ENCODE results near the gene PLOD1. TPM values are rescaled to one million over a fixed set of nuclear protein-coding genes. Genes with fewer than 3 reads are reported as not detected.
A peak's percentile ranks its signal among the peaks of the same experiment; 100 is the strongest.

PLOD1 gene
- total and polyA plus RNA-seq, 12 donors, result 37.1 to 133 (median 79.9) TPM

- intact Hi-C loops (cut with DNase I), result no loop called here
- no peaks in the 10 kb centered on the region for H3K9me3 ChIP-seq (replicated peaks in 1 of 3)
- no peak overlapping the region for H3K27ac ChIP-seq
- 84 to 91% (median 87%) methylated on average over 3 of the region's 3 CpGs for WGBS, 4 donors
- no peak for TF ChIP-seq POLR2A (IDR thresholded peaks at IDR 0.05)
- TF ChIP-seq CTCF (IDR thresholded peaks at IDR 0.05), result no peak
- no peak overlapping the region for H3K4me3 ChIP-seq
- H3K27me3 ChIP-seq, result no peaks in the 10 kb centered on the region
- DNase-seq, result no peak
- peaks cover 0 to 19% of the 10 kb centered on the region in 2 donors for H3K36me3 ChIP-seq (replicated peaks in 1 of 2)
- no peaks in the 10 kb centered on the region for H3K4me1 ChIP-seq (replicated peaks in 1 of 2)
Measured at GRCh38 chr1:11946647-11947046, 12.1 kb downstream of the PLOD1 start.

- Histone ChIP-seq H3K4me3 (no peak overlapping the region), H3K27ac (no peak overlapping the region), H3K9me3 (replicated peaks in 1 of 3) (no peaks in the 10 kb centered on the region), H3K36me3 (replicated peaks in 1 of 2) (peaks cover 0 to 26% of the 10 kb centered on the region in 2 donors), H3K4me1 (replicated peaks in 1 of 2) (no peaks in the 10 kb centered on the region), H3K27me3 (no peaks in the 10 kb centered on the region)
- no peak for TF ChIP-seq CTCF (IDR thresholded peaks at IDR 0.05)
- intact Hi-C loops (cut with DNase I), result no loop called here
- no peak for DNase-seq
- WGBS, 4 donors, result 84 to 91% (median 91%) methylated on average over 6 of the region's 6 CpGs
Measured at GRCh38 chr1:11948822-11949458, 14.4 kb downstream of the PLOD1 start.

- WGBS, 4 donors, result 91 to 96% (median 92%) methylated on average over 2 of the region's 2 CpGs
- Histone ChIP-seq H3K4me1 (replicated peaks in 1 of 2) (no peaks in the 10 kb centered on the region), H3K9me3 (replicated peaks in 1 of 3) (no peaks in the 10 kb centered on the region), H3K27me3 (no peaks in the 10 kb centered on the region), H3K36me3 (replicated peaks in 1 of 2) (peaks cover 0 to 42% of the 10 kb centered on the region in 2 donors), H3K4me3 (no peak overlapping the region), H3K27ac (no peak overlapping the region)
- intact Hi-C loops (cut with DNase I), result no loop called here
- DNase-seq, result peak in 1 of 7 donors; percentile 71
- TF ChIP-seq CTCF (IDR thresholded peaks at IDR 0.05) (no peak), POLR2A (IDR thresholded peaks at IDR 0.05) (no peak)
Measured at GRCh38 chr1:11951901-11952300, 17.4 kb downstream of the PLOD1 start.

GRCh38 chr1:11952455-11953109, 18.1 kb downstream of the PLOD1 start:
- 80 to 94% (median 88%) methylated on average over 10 to 11 of the region's 11 CpGs for WGBS, 4 donors

More at GRCh38 chr1:11952455-11953109, 18.1 kb downstream of the PLOD1 start:
- peaks cover 0 to 47% of the 10 kb centered on the region in 2 donors for H3K36me3 ChIP-seq (replicated peaks in 1 of 2)
- no peak for DNase-seq
- intact Hi-C loops (cut with DNase I), result no loop called here
- H3K4me3 ChIP-seq, result no peak overlapping the region
- H3K4me1 ChIP-seq (replicated peaks in 1 of 2), result no peaks in the 10 kb centered on the region
- TF ChIP-seq POLR2A (IDR thresholded peaks at IDR 0.05) (no peak), CTCF (IDR thresholded peaks at IDR 0.05) (no peak)
- no peaks in the 10 kb centered on the region for H3K27me3 ChIP-seq
- no peaks in the 10 kb centered on the region for H3K9me3 ChIP-seq (replicated peaks in 1 of 3)
- no peak overlapping the region for H3K27ac ChIP-seq
